ENCODE data around the gene ELAVL3.

The ELAVL3 gene

DNA sequence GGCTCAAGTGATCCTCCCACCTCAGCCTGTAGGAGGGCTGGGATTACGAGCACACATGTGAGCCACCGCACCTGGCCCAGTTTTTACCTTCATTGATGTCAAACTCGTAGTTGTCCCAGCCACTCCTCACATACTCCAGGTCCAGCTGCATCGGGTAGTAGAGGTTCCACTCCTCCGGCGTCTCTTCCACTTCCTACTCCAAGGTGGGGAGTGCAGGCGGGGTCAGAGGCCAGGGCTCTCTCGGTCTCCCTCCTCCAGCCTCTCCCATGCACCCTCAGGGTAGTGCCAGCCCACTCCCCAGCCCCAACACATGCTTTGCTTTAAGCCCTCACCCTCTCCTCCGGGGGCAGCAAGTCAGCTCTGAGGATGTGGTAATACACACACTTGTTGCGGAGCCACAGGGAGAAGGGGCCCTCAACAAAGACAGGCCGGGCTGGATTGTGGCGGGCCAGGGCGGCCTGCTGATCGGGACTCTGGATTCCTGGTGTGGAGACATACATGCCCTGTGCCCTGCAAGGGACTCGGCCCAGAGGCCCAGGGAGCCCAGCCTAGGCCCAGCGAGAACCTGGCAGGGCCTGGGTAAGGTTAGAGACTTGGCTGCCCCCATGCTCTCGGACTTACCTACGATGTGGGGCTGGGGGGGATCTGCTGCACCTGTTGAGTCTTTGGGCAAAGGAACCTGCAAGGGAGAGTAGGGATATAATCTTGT lies 26.7 kb upstream of the ELAVL3 start:
- DNase-seq (ENCODE audit: low read depth): no peak
- TF ChIP-seq CTCF (IDR thresholded peaks at IDR 0.05; ENCODE audit: insufficient read depth, low read depth, low read length, missing control alignments): no peak
- no peak overlapping the region for H3K4me3 ChIP-seq (ENCODE audit: low read depth, low read length)

GRCh38 chr19:11506967-11507366 lies 26.1 kb upstream of the ELAVL3 start:
- TF ChIP-seq CTCF (IDR thresholded peaks at IDR 0.05; ENCODE audit: insufficient read depth, low read depth, low read length, missing control alignments): no peak
- no peak for DNase-seq (ENCODE audit: low read depth)
- H3K4me3 ChIP-seq (ENCODE audit: low read depth, low read length): peak overlapping the region; percentile 77

DNA sequence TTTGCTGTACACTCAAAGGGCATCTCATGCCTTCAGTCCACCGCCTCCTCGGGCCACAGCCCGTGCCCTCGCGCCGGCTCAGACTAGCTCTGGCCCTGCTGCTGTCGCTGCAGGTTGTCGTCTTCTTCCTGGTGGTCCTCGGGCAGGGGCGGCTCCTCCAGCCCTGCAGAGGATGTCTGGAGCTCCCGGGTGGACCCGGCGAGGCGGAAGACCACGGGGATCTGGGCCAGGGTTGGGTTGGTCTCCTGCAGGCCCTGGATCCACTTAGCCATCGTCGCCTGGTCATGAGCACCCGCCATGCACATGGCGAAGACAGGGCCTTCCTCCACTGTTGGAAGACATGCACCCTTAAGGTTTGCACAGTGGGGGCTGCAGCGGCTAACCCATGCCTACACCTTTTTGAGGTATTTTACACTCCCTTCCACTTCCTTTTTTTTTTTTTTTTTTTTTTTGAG lies 25.3 kb upstream of the ELAVL3 start:
- no peak for TF ChIP-seq CTCF (IDR thresholded peaks at IDR 0.05; ENCODE audit: insufficient read depth, low read depth, low read length, missing control alignments)
- peak overlapping the region; percentile 77 for H3K4me3 ChIP-seq (ENCODE audit: low read depth, low read length)
- DNase-seq (ENCODE audit: low read depth): no peak

- peak; percentile 97 for DNase-seq (ENCODE audit: low read depth)
- H3K4me3 ChIP-seq (ENCODE audit: low read depth, low read length): peak within 1 kb of the TSS; percentile 77
- no peak for TF ChIP-seq CTCF (IDR thresholded peaks at IDR 0.05; ENCODE audit: insufficient read depth, low read depth, low read length, missing control alignments)
Observed at GRCh38 chr19:11505504-11506100, 24.8 kb upstream of the ELAVL3 start, which contains the start of gene ZNF653. TSS of gene ZNF653 (minus strand) at chr19:11505839. CDS start at chr19:11505786, 53 bp downstream.

DNA sequence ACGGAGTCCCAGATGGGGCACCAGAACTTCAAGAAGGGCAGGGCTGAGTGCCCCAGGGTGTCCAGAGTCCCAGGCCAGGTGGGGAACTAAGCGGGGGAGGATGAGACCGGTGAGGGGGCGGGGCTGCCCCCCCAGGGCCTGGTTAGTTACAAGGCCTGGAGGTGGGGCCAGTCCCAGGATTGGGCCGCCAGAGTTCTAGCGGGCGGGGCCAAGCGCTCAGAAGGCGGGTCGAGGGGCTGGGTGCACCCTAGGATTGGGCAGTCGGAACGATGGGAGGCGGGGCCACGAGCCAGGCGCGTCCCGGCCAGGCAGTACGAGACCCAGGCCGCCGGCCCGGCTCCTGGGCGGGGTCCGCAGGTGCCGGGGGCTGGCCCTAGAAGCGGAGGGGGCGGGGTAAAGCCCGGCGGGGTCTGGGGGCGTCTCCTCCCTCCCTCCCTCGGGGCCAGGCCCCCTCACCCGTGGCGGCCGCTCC lies 24.2 kb upstream of the ELAVL3 start:
- DNase-seq (ENCODE audit: low read depth): peak; percentile 98
- TF ChIP-seq CTCF (IDR thresholded peaks at IDR 0.05; ENCODE audit: insufficient read depth, low read depth, low read length, missing control alignments): no peak
- H3K4me3 ChIP-seq (ENCODE audit: low read depth, low read length): peak overlapping the region; percentile 77

DNA sequence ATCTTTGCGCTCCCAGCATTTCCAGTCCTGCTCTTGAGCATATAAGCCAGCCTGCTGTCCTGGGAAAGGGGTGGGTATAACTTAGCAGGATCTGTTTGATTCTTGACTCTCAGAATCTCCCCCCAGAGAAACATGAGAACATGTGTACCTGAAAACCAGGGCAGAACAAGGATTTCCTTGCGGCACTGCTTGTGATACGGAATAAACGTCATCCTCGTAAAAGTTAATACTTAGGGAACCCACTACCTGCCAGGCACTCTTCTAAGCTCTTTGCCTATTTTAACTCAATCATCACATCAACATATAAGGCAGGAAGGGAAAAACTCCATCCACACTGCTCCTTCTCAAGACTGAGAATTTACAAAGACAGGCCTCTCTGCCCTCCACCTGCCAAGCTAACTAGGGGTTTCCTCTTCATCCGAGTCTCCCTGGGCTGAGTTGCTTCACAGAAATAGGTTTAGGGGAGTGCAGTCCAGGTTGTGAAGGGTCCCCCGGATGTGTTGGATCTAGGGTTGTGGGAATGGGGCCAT lies 23.7 kb upstream of the ELAVL3 start:
- peak overlapping the region; percentile 77 for H3K4me3 ChIP-seq (ENCODE audit: low read depth, low read length)
- DNase-seq (ENCODE audit: low read depth): no peak
- no peak for TF ChIP-seq CTCF (IDR thresholded peaks at IDR 0.05; ENCODE audit: insufficient read depth, low read depth, low read length, missing control alignments)
